ENCODE results near the gene GPATCH2.
"Not testable (repeated sequence)": the region's sequence is repeated elsewhere in the genome, so short reads cannot be mapped to it uniquely, and the experiment has no call there.

Gene GPATCH2

DNA sequence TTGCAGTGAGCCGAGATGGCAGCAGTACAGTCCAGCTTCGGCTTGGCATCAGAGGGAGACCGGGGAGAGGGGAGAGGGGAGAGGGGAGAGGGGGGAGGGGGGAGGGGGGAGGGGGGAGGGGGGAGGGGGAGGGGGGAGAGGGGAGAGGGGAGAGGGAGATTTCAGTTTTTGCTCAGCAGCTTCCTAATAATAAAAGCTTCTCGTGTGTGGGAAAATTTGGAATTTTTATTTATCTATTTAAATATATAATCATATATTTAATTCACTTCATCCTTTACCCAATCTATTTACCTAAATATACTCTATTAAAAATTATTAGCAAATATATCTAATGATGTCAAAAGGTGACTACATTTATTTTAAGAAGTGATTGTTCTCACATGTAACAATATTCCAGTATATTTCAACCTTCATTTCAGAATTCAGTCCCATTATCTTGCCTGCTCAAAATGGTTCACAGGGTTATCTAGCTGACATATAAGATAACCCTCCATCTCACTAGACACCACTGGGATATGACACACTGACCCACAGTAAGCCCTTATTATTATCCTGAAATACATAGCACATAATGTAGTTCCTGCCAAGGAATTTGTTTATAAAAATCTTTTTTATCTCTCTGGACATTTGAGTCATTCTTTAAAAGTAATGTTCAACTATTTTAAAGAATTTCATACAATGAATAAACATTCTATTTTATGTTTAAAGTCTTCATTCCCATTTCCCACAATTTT is 105.9 kb downstream of the GPATCH2 start:
- no peak for DNase-seq

DNA sequence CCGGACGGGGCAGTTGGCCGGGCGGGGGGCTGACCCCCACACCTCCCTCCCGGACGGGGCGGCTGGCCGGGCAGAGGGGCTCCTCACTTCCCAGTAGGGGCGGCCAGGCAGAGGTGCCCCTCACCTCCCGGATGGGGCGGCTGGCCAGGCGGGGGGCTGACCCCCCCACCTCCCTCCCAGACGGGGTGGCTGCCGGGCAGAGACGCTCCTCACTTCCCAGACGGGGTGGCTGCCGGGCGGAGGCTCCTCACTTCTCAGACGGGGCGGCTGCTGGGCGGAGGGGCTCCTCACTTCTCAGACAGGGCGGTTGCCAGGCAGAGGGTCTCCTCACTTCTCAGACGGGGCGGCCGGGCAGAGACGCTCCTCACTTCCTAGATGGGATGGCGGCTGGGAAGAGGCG is 107.0 kb downstream of the GPATCH2 start:
- DNase-seq = not testable (repeated sequence)

DNA sequence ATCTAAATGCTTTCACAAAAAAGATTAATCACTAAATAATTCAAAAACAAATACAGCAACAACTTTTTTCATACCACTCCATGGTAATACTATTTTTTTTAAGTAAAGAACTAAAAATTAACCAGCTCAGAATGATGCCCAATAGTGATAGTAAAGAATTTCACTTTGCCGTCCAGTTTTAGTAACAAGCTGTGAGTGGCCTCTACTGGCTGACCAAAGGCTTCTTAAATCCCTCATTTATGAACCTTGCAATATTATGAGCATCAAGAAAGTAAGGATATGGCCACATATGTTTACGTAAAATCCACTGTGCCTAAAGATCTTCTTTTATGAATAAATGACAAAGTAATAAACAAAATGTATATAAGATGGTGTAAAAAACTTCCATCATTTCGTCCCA is 108.6 kb downstream of the GPATCH2 start:
- DNase-seq = no peak

DNA sequence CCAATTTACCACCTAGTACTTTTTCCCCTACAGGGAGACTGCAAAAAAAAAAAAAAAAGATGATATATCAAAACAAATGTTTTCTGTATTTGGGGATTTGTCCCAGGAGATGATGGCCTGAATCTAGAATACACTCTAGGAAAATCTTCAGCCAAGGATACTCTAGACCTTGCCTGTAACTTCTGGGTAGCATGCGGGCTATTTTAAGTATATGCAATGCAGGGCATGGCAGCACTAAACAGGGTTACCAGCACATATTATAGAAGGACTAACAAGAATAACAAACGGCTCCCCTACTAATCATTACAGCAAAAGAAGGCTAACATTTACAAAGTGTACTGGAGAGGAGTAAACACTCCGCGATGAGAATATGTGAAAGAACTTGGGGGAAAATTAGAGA is 109.6 kb downstream of the GPATCH2 start:
- no peak for DNase-seq

DNA sequence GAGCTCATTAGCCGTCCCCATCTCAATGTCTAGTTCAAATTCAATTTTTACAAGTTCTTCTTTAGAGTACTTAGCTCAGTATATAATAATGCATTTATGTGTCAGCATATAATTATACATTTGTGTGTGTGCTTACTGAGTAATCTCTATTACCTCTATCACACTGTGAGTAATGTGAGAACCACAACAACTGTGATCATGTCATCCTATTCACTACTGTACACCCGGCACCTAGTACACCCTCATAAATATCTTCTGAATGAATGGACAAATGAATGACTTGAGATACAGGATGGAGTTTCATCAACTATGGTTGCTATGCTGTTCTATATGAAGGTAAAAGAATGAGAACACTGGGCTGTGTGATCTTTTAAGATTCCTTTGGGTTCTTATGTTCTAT is 124.0 kb downstream of the GPATCH2 start:
- DNase-seq = no peak

DNA sequence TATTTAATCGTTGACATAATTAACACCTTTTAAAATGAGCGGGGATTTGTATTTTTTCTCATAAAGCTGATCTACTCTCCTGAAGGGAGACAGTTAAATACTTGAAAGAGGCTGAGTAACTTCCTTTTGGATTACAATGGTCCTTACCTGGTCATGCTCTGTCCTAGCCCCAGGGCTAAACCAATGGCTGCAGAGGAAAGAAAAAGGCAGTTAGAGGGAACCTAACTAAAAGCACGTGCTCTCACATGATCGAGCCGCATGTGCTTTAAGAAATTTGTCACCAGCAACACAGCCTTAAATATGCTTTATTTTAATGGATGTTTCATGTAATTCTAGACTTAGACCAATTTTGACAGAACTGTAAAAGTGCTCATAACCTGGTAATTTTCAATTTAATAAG is 132.7 kb downstream of the GPATCH2 start:
- DNase-seq = no peak

DNA sequence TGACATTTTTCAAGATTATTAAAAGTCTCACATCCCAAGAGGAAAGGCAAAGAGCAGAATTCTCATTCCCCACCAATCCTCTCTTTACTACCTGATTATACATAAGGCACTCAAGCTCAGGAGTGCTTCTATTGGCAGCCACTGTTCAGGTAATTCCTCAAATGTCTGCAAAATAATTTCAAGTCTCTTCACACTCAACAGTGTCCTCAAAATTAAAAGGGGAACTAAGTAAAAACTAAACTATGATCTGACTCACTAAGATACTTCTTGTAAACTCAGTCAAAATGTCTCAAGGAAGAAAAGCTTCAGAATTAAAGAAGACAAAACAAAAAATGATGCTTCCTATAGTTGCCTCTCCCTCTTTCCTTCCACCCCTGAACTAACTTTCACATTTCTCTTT is 135.6 kb downstream of the GPATCH2 start:
- DNase-seq = no peak

DNA sequence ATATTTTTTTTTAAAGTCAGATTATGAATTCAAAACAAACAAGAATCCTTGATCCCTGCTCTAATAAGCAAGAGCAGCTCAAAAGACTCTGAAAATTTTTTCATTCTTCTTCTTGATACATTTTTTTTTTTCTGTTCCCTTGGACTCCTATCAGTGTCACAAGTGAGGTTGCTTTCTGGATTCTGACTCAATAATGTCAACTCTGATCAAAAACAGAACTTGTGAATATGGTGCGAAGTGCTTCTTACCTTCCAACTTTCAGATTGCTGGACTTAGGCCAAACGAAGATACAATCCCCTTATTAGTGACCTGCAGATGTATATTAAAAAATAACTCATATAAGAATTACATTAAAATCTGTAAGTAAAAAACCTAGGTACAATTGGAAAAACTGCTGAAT is 136.1 kb downstream of the GPATCH2 start:
- no peak for DNase-seq

DNA sequence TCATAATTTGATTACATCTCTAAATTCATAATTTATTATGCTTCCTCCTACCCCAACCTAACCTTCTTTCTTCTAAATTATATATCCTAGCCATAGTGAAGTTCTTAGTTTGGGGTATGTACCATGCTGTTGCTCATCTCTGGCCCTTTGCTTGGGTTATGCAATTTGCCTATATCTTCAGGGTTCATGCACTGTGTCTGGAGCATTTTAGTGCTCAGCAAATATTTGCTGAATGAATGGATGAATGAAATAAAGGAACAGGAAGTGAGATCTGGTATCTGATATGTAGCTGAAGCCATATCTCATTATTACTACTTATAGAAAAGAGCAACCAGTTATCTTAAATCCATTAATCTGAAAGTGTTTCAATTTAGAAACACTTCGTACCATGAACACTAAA is 137.6 kb downstream of the GPATCH2 start:
- DNase-seq = no peak

DNA sequence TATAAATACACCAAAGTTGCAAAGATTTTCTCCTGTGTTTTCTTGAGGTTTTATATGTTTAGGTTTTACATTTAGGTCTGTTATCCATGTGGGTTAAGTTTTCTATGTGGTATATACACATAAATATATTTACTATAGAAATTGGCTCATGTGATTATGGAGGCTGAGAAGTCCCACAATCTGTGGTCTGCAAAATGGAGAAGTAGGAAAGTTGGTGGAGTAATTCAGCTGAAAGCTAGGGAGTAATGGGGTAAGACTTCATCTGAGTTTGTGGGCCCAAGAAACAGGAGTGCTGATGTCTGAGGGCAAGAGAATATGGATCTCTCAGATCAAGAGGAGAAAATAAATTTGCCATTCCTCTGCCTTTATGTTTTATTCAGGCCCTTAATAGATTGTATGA is 146.0 kb downstream of the GPATCH2 start:
- DNase-seq = no peak

DNA sequence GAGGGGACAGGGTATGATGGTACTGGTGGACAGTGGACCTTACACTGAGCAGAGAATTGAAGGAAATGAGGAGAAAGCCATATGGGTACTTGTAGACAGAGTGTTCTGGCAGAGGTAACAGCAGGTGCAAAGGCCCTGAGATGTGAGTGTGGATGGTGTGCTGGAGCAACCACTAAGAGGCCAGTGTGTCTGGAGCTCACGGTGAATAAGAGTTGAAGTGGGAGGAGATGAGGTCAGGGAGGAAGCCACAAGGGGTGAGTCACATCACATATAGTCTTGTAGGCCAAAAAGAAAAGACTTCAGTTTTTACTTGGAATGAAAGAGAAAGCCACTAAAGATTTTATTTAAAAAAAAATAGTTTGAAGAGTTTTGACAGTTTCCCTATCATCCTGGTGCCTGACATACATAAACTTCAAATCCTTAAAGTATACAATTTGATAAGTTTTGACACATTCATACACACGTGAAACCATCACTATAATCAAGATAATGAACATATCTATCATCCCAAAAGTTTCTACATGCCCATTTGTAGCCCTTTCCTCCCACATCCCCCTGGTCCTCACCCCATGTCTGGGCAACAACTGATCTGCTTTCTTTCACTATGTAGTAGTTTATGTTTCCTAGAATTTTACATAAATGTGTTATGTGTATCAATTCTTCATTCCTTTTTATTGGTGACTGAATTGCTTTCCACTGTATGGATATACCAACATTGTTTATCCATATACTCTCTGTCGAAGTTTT is 148.4 kb downstream of the GPATCH2 start:
- no peak for DNase-seq

DNA sequence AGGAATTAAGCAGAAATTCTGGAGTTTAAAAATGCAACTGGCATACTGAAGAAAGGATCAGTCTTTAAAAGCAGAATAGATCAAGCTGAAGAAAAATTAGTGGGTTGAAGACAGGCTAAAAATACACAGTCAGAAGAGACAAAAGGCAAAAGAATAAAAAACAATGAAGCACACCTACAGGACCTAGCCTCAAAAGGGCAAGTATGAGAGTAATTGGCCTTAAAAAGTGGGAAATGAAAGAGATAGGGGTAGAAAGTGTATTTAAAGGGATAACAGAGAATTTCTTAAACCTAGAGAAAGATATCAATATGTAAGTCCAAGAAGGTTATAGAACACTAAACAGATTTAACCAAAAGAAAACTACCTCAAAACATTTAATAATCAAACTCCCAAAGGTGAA is 152.4 kb downstream of the GPATCH2 start:
- DNase-seq = no peak

DNA sequence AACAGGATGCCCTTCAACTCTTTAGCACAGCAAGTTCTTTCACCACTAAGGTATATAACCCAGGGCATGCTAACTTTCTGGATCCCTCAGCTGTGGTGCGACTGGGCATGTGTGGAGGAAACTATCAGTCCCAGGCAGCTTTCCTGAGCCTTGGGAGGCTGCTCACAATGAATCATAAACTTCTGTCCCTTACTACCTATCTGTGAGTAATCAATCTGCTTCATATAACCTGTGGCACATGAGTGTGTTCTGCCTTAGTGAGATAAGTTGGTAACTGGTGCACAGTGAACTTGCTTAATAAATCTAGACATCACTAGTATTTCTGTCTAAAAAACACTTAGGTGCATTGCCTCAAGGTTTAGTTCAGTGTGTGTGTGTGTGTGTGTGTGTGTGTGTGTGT is 158.0 kb downstream of the GPATCH2 start:
- DNase-seq = no peak

DNA sequence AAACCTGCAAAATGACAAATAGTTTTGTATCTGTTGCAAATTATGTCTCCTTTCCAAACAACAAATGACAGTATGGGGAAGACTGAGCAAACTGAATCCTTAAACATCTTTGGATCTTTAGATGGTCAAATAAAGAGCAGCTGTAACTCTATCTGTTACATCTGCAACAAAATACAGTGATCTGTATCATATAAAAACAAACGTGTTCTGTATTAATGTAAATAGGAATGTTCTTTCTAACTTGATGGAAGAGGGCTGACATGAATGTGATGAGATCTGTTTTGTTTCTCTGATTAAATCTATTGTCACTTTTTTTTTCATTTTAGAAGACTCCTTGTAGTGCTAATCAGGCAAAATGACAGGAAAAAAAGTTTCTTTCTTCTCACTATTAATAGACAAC is 159.5 kb downstream of the GPATCH2 start:
- DNase-seq = no peak

DNA sequence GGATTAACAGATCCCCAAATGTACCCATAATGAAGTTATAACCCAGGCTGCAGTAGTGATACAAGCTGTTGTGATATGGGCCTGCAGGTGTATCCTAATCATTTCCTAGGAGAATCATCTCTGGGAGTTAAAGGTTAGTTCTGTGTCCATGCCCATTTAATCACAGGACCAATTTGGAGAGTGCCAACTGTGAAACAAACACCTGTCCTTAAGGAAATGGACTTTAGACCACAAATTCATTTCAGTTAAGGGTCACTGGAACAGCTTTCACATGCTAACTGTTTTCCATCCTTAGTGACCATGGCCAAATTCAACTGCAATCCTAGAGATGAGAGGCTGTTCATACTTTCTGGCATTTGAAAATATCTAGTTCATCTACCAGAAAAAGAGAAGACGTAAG is 160.9 kb downstream of the GPATCH2 start:
- no peak for DNase-seq

DNA sequence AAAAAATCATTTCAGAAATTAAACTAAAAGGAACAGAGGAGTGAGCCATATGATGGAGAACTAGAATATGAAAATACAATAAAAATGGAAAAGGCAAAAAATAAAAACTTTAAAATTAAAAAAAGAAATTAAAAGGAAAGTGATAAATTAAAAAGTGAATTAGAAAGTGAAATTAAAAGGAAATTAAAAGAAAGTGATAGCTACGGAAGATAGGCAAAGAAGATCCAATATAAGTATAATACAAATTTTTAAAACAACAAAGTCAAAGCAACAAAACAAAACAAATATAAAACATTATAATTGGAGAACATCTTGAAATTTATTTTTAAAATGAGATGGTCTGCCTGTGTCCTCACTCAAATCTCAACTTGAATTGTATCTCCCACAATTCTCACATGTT is 165.8 kb downstream of the GPATCH2 start:
- DNase-seq = no peak

DNA sequence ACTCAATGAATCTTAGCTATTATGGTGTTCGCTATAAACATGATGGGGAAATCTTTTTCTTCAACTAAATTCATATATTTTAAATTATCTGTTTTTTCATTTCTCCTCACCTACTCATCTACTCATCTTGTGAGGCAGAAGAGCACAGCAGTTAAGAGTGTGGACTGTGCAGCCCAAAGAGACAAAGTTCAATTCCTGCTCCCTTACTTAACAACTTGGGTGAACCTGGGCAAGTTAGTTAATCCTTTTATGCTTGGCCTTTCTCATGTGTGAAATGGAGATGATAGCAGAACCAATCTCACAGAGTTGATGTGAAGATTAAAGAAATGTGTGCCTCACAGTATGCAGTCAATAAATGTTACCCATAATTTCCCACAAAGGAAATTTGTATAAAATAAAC is 168.2 kb downstream of the GPATCH2 start:
- DNase-seq = no peak

DNA sequence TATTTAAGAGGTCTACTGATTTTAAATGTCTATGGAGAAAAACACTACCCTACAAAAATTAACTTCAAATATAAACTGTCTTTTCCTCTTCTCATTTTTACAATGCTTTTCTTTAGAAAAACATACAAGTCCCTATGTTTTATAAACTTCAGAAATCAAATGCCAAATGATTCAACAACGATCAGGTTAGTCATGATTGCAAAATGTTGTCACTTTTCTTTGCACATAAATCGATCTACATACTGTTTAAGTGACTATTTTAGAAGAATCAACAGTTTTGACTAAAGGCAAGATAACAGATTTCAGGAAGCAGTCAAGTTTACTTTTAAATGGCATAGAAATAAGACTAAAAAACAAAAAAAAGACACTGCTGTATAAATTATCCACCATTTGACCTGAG is 168.7 kb downstream of the GPATCH2 start:
- DNase-seq = no peak

DNA sequence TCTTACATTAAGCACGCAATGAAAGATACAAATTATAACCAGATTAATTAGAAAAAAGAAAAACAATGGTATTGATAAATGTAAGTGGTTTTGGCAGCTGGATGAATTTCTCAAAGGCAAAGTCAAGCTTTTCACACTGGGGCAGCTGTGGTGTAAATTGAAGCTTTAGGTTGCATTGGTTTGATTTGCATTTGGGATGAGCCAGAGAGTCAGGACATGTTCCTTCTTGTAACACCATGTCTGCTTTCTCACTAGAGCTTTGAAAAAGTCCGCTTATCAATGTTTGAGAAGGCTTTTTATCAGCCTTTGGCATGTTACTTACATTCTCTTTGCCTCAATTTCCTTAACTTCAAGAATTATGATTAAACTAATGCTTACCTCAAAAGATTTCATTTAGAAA is 173.9 kb downstream of the GPATCH2 start:
- DNase-seq = no peak

DNA sequence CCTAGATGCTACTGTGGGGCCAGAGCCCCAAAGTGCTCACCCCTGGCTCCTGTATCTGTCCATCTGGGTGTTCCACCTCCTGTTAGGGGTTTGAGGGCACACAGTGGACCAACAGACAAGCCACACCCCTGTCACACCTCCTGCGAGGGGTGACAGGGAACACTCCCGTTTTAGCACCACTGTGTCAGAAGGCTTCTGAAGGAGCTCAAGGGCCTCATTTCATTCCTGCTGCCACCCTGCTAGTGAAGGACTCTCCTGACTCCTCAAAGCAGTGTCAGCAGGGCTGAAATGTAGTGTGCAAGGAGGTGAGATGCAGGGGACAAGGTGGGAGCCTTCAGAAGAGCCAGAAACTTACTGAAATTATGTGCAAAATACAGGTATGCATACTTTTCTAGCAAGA is 174.6 kb downstream of the GPATCH2 start:
- no peak for DNase-seq

DNA sequence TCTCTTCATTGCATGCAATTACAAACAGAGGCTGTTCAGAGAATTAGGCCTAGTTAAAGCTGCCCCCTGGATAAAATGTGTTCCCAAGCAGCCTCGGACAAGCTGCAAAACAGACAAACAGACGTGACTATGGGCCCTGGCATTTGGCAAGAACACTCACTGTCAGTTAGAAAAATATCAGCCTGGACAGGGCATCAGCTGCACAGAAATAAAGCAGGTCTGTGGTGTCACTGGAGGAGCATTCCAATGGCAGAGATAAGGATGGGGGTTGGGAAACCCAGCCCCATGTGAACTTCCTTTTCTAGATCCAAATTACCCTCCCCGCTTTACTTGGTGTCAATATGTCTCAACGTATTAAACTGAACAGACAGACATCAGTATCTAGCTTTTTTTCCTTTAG is 177.1 kb downstream of the GPATCH2 start:
- no peak for DNase-seq

DNA sequence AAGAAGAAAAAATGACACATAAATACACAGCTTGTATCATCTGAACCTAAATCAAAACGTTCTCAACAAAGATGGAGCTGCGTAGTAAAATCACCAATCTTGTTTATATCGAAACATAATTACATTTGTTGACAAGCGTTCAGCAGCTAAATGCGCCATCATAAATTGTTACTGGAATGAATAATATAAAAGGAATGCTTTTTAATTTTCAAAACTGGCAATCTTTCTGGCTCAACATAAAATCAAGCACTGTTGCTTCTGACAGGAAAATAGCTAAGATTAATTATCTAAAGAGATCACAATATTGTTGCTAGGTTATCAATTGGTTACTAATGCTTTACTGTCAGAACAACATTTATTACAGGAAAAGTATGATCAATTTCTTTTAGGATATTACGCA is 181.5 kb downstream of the GPATCH2 start:
- no peak for DNase-seq

DNA sequence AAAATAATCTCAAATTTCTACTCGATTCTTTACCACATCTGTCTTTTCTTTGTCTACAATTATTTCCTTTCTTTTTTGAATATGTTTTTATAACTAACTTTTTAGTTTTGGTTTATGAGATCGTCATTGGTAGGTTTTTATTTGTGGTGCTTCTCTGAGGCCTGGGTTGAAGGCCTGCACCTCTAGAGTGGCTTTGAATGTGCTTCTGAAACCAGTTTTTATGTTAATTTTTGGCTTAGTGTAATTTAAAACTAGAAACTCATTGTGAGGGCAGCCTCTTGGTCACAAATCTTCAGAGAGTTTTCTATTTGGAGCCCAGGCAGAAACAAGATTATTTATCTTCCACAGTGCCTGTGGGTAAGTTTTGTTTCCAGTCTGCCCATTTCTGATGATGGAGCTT is 187.0 kb downstream of the GPATCH2 start:
- no peak for DNase-seq

DNA sequence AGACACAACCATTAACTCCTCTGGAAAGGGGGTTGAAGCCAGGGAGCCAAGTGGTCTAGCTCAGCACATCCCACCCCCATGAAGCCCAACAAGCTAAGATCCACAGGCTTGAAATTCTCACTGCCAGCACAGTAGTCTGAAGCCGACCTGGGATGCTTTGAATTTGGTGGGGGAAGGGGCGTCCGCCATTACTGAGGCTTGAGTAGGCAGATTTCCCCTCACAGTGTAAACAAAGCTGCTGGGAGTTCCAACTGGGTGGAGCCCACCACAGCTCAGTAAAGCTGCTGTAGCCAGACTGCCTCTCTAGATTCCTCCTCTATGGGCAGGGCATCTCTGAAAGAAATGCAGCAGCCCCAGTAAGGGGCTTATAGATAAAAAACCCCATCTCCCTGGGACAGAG is 193.5 kb downstream of the GPATCH2 start:
- DNase-seq = no peak

DNA sequence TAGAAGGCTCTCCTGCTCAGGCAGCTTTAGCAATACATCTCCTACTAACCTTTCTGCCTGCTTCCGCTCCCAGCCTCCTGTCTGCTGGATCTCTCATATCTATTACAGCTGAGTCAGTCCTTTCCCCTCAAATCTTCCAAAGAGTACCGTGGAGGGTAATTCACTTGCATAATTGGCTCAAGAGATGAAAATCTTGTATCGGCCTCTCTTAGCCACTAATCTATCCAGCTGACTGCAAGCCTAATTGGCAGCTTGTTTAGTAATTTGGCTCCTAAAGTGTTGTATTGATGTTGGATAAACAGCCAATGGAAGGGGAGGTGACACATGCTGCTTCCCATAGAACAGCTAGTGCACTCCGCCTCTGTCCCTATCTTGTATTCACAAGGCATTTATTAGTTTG is 195.7 kb downstream of the GPATCH2 start:
- DNase-seq = no peak

Measured in hippocampal formation (tissue), 2 donors.